H9 (cell line): ENCODE data around the gene FBXL13. TPM values are rescaled to one million over a fixed set of nuclear protein-coding genes. Genes with fewer than 3 reads are reported as not detected.

Experiments used
- DNase-seq: peaks from one replicate; pipeline ENCODE4 v3.0.0-alpha.2; 2017
- H2AFZ ChIP-seq: one replicate; pipeline ENCODE4 v1.6.1; 2013; ENCODE audit warnings: mild to moderate bottlenecking, low read length, control low read depth, moderate library complexity
- H2AK5ac ChIP-seq: 2 replicates; pipeline ENCODE4 v1.6.1; 2013; ENCODE audit warnings: low read length, control low read depth, mixed read lengths; ENCODE audit not compliant: insufficient read length
- H2BK120ac ChIP-seq: one replicate; pipeline ENCODE4 v1.6.1; 2013; ENCODE audit warnings: low read depth, mild to moderate bottlenecking, low read length, control low read depth, inconsistent platforms; ENCODE audit not compliant: poor library complexity, severe bottlenecking
- H2BK12ac ChIP-seq: 2 replicates; pipeline ENCODE4 v1.6.1; 2013; ENCODE audit warnings: low read length, control low read depth, mixed read lengths, low read depth; ENCODE audit not compliant: insufficient read length
- H2BK15ac ChIP-seq: 2 replicates; pipeline ENCODE4 v1.6.1; 2013; ENCODE audit warnings: low read depth, low read length, control low read depth
- H2BK20ac ChIP-seq: one replicate; pipeline ENCODE4 v1.6.1; 2013; ENCODE audit warnings: low read depth, mild to moderate bottlenecking, low read length, control low read depth, inconsistent platforms; ENCODE audit not compliant: poor library complexity, severe bottlenecking
- H2BK5ac ChIP-seq: 2 replicates; pipeline ENCODE4 v1.6.1; 2013; ENCODE audit warnings: low read length, control low read depth, mixed read lengths; ENCODE audit not compliant: insufficient read length
- H3K14ac ChIP-seq: 2 replicates; pipeline ENCODE4 v1.6.1; 2013; ENCODE audit warnings: low read length, control low read depth; ENCODE audit not compliant: insufficient read depth
- H3K18ac ChIP-seq: 2 replicates; pipeline ENCODE4 v1.6.1; 2013; ENCODE audit warnings: low read depth, mild to moderate bottlenecking, mixed read lengths, low read length, control low read depth; ENCODE audit not compliant: insufficient read length
- H3K23ac ChIP-seq: 2 replicates; pipeline ENCODE4 v1.6.1; 2013; ENCODE audit warnings: low read length, control low read depth, mixed read lengths, low read depth; ENCODE audit not compliant: insufficient read length
- H3K23me2 ChIP-seq: 2 replicates; pipeline ENCODE4 v1.6.1; 2013; ENCODE audit warnings: low read depth, mild to moderate bottlenecking, mixed read lengths, low read length, control low read depth; ENCODE audit not compliant: insufficient read length, poor library complexity, severe bottlenecking
- H3K27ac ChIP-seq: 2 replicates; pipeline ENCODE4 v1.5.1; 2013; ENCODE audit warnings: low read length, control low read depth, mixed read lengths, low read depth; ENCODE audit not compliant: insufficient read length
- H3K27me3 ChIP-seq: 2 replicates; pipeline ENCODE4 v1.6.1; 2013; ENCODE audit warnings: low read length, control low read depth, inconsistent platforms; ENCODE audit not compliant: insufficient read depth
- H3K4ac ChIP-seq: 2 replicates; pipeline ENCODE4 v1.6.1; 2013; ENCODE audit warnings: low read depth, mild to moderate bottlenecking, control low read depth, inconsistent platforms, low read length, moderate library complexity
- H3K4me1 ChIP-seq: 2 replicates; pipeline ENCODE4 v1.6.1; 2013; ENCODE audit warnings: low read length, control low read depth, inconsistent platforms; ENCODE audit not compliant: insufficient read depth
- H3K4me2 ChIP-seq: 2 replicates; pipeline ENCODE4 v1.6.1; 2013; ENCODE audit warnings: low read length, control low read depth, mixed read lengths; ENCODE audit not compliant: insufficient read length, insufficient read depth
- H3K56ac ChIP-seq: 2 replicates; pipeline ENCODE4 v1.6.1; 2013; ENCODE audit warnings: low read depth, mild to moderate bottlenecking, mixed read lengths, low read length, control low read depth; ENCODE audit not compliant: insufficient read length
- H3K79me1 ChIP-seq: 2 replicates; pipeline ENCODE4 v1.6.1; 2013; ENCODE audit warnings: low read depth, mild to moderate bottlenecking, moderate library complexity, low read length, control low read depth, inconsistent platforms; ENCODE audit not compliant: insufficient read depth, poor library complexity, severe bottlenecking
- H3K79me2 ChIP-seq: 2 replicates; pipeline ENCODE4 v1.6.1; 2013; ENCODE audit warnings: low read length, control low read depth, inconsistent platforms; ENCODE audit not compliant: insufficient read depth
- H3K9ac ChIP-seq: 2 replicates; pipeline ENCODE4 v1.6.1; 2013; ENCODE audit warnings: low read length, control low read depth, mixed read lengths; ENCODE audit not compliant: insufficient read length; ENCODE audit errors: extremely low read depth
- H3K9me3 ChIP-seq: one replicate; pipeline ENCODE4 v1.6.1; 2013; ENCODE audit warnings: low read depth, low read length, inconsistent platforms; ENCODE audit not compliant: control insufficient read depth
- H3T11ph ChIP-seq: one replicate; pipeline ENCODE4 v1.6.1; 2013; ENCODE audit warnings: mild to moderate bottlenecking, low read length, control low read depth, inconsistent platforms
- H4K20me1 ChIP-seq: one replicate; pipeline ENCODE4 v1.6.1; 2013; ENCODE audit not compliant: control insufficient read depth, insufficient read length, insufficient read depth
- H4K5ac ChIP-seq: 2 replicates; pipeline ENCODE4 v1.6.1; 2013; ENCODE audit warnings: low read depth, mild to moderate bottlenecking, mixed read lengths, low read length, control low read depth; ENCODE audit not compliant: insufficient read length
- H4K8ac ChIP-seq: replicated peaks from 2 replicates; pipeline ENCODE4 v1.6.1; 2013; ENCODE audit warnings: low read length, control low read depth, mixed read lengths, low read depth; ENCODE audit not compliant: insufficient read length
- H4K91ac ChIP-seq: 2 replicates; pipeline ENCODE4 v1.6.1; 2013; ENCODE audit warnings: low read depth, mild to moderate bottlenecking, moderate library complexity, mixed read lengths, low read length, control low read depth; ENCODE audit not compliant: insufficient read length
- H3K27ac Mint-ChIP-seq, 3 experiments: 2 replicates in 2 of 3; 3 replicates in 1 of 3; pipeline ENCODE4 v1.8.0; 2020 to 2021; ENCODE audit warnings: mixed read lengths in 3 of 3, mild to moderate bottlenecking in 1 of 3, moderate library complexity in 1 of 3
- H3K27me3 Mint-ChIP-seq: 2 replicates; pipeline ENCODE4 v1.8.0; 2021; ENCODE audit warnings: low read depth, mild to moderate bottlenecking, moderate library complexity, mixed read lengths
- H3K36me3 Mint-ChIP-seq, 3 experiments: 2 replicates in 2 of 3; 3 replicates in 1 of 3; pipeline ENCODE4 v1.8.0; 2020 to 2021; ENCODE audit warnings: low read depth in 3 of 3, mixed read lengths in 3 of 3; ENCODE audit not compliant: insufficient read depth in 1 of 3
- H3K4me1 Mint-ChIP-seq, 2 experiments: 2 replicates each; pipeline ENCODE4 v1.8.0; 2020; ENCODE audit warnings: mixed read lengths in 2 of 2
- H3K4me3 Mint-ChIP-seq, 2 experiments: 2 replicates in 1 of 2; 3 replicates in 1 of 2; pipeline ENCODE4 v1.8.0; 2020 to 2021; ENCODE audit warnings: mild to moderate bottlenecking in 2 of 2, mixed read lengths in 2 of 2, moderate library complexity in 1 of 2
- H3K9me3 Mint-ChIP-seq, 2 experiments: 2 replicates in 1 of 2; 3 replicates in 1 of 2; pipeline ENCODE4 v1.8.0; 2020; ENCODE audit warnings: mild to moderate bottlenecking in 2 of 2, mixed read lengths in 2 of 2, moderate library complexity in 1 of 2
- CTCF ChIP-seq: fragments of 200-600 bp; sonication (generic); conservative IDR thresholded peaks from 3 replicates; pipeline ENCODE4 v1.8.0; 2021; ENCODE audit warnings: antibody characterized with exemption, mild to moderate bottlenecking
- WGBS: extraction: QIAGEN DNeasy Blood & Tissue Kit; methylation state at CpG from one replicate; pipeline ENCODE4 v1.1.7; 2013; ENCODE audit warnings: missing lambda C conversion rate, low lambda C conversion rate, mixed read lengths; ENCODE audit not compliant: insufficient read length; ENCODE audit errors: extremely low coverage; 5-methylcytosine and 5-hydroxymethylcytosine counted together
- total RNA-seq: library from RNA; stranded (reverse); gene quantifications from 2 replicates; pipeline ENCODE4 v1.2.1, GENCODE V29; 2021

Gene FBXL13
- total RNA-seq, 1 experiment from 2014 or later, result 4.4 TPM

- H3K4ac ChIP-seq, result no peak overlapping the region
- H3K4me1 ChIP-seq, result no peaks in the 10 kb centered on the region; the same call in 1 of the 2 replicates
- no peak overlapping the region for H3K18ac ChIP-seq
- H4K20me1 ChIP-seq, result no peaks in the 10 kb centered on the region
- DNase-seq, result no peak
- no peak overlapping the region for H4K8ac ChIP-seq
- no peaks in the 10 kb centered on the region for H3K79me2 ChIP-seq
- no peak overlapping the region for H3K14ac ChIP-seq
- H2AFZ ChIP-seq, result no peak overlapping the region
- Mint-ChIP-seq H3K27ac (no peak overlapping the region), H3K9me3 (peaks cover 6 to 7% of the 10 kb centered on the region in 2 experiments; a peak in 3 of 5 replicates), H3K4me3 (no peak overlapping the region), H3K4me1 (peaks cover 21 to 25% of the 10 kb centered on the region in 2 experiments), H3K27me3 (no peaks in the 10 kb centered on the region), H3K36me3 (peaks cover 1 to 15% (median 3%) of the 10 kb centered on the region in 3 experiments; a peak in 3 of 7 replicates)
- no peak overlapping the region for H3K27ac ChIP-seq
- H3K56ac ChIP-seq, result no peak overlapping the region
- no CpG with 5 or more reads among the region's 8 CpGs for WGBS
- no peak overlapping the region for H4K5ac ChIP-seq
- H2BK12ac ChIP-seq, result no peak overlapping the region
- no peaks in the 10 kb centered on the region for H3K27me3 ChIP-seq
- no peak overlapping the region for H3K4me2 ChIP-seq
- H4K91ac ChIP-seq, result no peak overlapping the region
- H2BK15ac ChIP-seq, result no peak overlapping the region
- H3K23me2 ChIP-seq, result no peaks in the 10 kb centered on the region
- H2BK120ac ChIP-seq, result no peak overlapping the region
- no peak overlapping the region for H2AK5ac ChIP-seq
- H2BK5ac ChIP-seq, result no peak overlapping the region
- no peak overlapping the region for H3K9ac ChIP-seq
- no peaks in the 10 kb centered on the region for H3K9me3 ChIP-seq
- H3T11ph ChIP-seq, result no peak overlapping the region
- no peak for TF ChIP-seq CTCF
- no peak overlapping the region for H2BK20ac ChIP-seq
- H3K23ac ChIP-seq, result no peak overlapping the region
- no peaks in the 10 kb centered on the region for H3K79me1 ChIP-seq
Measured at GRCh38 chr7:102975854-102976253, 98.7 kb downstream of the FBXL13 start.
